CD4-positive, alpha-beta memory T cell (primary cell): ENCODE results near the gene SLX4. TPM values are rescaled to one million over a fixed set of nuclear protein-coding genes. Genes with fewer than 3 reads are reported as not detected.

Experiments
- CTCF ChIA-PET: fragments of 350-600 bp; sonication (Branson Sonifier 250); formaldehyde crosslinking; loops from one replicate; lab custom pipeline; 2021; ENCODE audit warnings: inconsistent platforms; ENCODE audit not compliant: partially characterized antibody; lab: Charles Lee
- POLR2A ChIA-PET: fragments of 350-600 bp; sonication (Branson Sonifier 250); formaldehyde crosslinking; loops from one replicate; lab custom pipeline; 2021; ENCODE audit not compliant: partially characterized antibody; lab: Charles Lee
- DNase-seq, 5 donors: peaks; one replicate each; pipeline versions ENCODE4 v3.0.0 to v3.0.0-alpha.2; 2020 to 2022; ENCODE audit warnings: mixed read lengths in 1 of 5
- H3K27ac ChIP-seq: one replicate; pipeline ENCODE4 v1.7.0; 2013; ENCODE audit warnings: low read depth, low read length
- H3K27me3 ChIP-seq: 2 replicates; pipeline ENCODE4 v1.7.0; 2013; ENCODE audit warnings: mild to moderate bottlenecking, low read length, moderate library complexity; ENCODE audit not compliant: insufficient read depth
- H3K36me3 ChIP-seq: 2 replicates; pipeline ENCODE4 v1.7.0; 2013; ENCODE audit warnings: mild to moderate bottlenecking, low read length, moderate library complexity; ENCODE audit not compliant: insufficient read depth
- H3K4me1 ChIP-seq: 2 replicates; pipeline ENCODE4 v1.7.0; 2013; ENCODE audit warnings: mild to moderate bottlenecking, low read length, moderate library complexity; ENCODE audit not compliant: insufficient read depth
- H3K4me3 ChIP-seq, 2 donors: one replicate each; pipeline ENCODE4 v1.7.0; 2013; ENCODE audit warnings: low read length in 2 of 2, mild to moderate bottlenecking in 1 of 2
- H3K9me3 ChIP-seq, 2 donors: one replicate each; pipeline ENCODE4 v1.7.0; 2013; ENCODE audit warnings: low read length in 2 of 2, control low read depth in 1 of 2; ENCODE audit not compliant: control insufficient read depth in 1 of 2
- H3K27ac Mint-ChIP-seq, 7 donors: one replicate each; pipeline ENCODE4 v1.8.0; 2020 to 2021; ENCODE audit warnings: mixed read lengths in 7 of 7, mild to moderate bottlenecking in 6 of 7, inconsistent platforms in 3 of 7, moderate library complexity in 3 of 7
- H3K27me3 Mint-ChIP-seq, 2 donors: one replicate each; pipeline ENCODE4 v1.8.0; 2020 to 2021; ENCODE audit warnings: mixed read lengths in 2 of 2
- H3K36me3 Mint-ChIP-seq, 2 donors: one replicate each; pipeline ENCODE4 v1.8.0; 2020 to 2021; ENCODE audit warnings: mixed read lengths in 2 of 2, inconsistent platforms in 1 of 2, mild to moderate bottlenecking in 1 of 2
- H3K4me1 Mint-ChIP-seq, 4 donors: one replicate each; pipeline ENCODE4 v1.8.0; 2020 to 2021; ENCODE audit warnings: mixed read lengths in 4 of 4, mild to moderate bottlenecking in 1 of 4
- H3K4me3 Mint-ChIP-seq, 8 donors: one replicate each; pipeline ENCODE4 v1.8.0; 2020 to 2021; ENCODE audit warnings: mixed read lengths in 8 of 8, mild to moderate bottlenecking in 7 of 8, moderate library complexity in 6 of 8, inconsistent platforms in 3 of 8
- H3K9me3 Mint-ChIP-seq, 8 donors: one replicate each; pipeline ENCODE4 v1.8.0; 2020 to 2021; ENCODE audit warnings: mixed read lengths in 8 of 8, mild to moderate bottlenecking in 5 of 8, inconsistent platforms in 3 of 8, moderate library complexity in 1 of 8
- intact Hi-C: fragments of 100-400 bp; cut with micrococcal nuclease; formaldehyde crosslinking; loops from one replicate; pipeline ENCODE4 v1.15.1; 2023
- polyA plus RNA-seq, 2 donors: library from polyadenylated mRNA; unstranded; fragments of 300-500 nt; fragmentation: Illumina TruSeq; gene quantifications; one replicate each; pipeline ENCODE4 v1.2.3, GENCODE V29; 2021
- total RNA-seq, 2 experiments: library from RNA; stranded (reverse); gene quantifications; one replicate each; pipeline ENCODE4 v1.2.3, GENCODE V29; 2021

SLX4 gene
- total and polyA plus RNA-seq, 4 experiments from 2014 or later, result 0.87 to 6.7 (median 5.7) TPM; not detected in 1

- CTCF ChIA-PET, result no interaction called here
- H3K4me3 Mint-ChIP-seq, result no peak overlapping the region
These were observed 13.2 kb downstream of the SLX4 start for GRCh38 chr16:3598236-3598635.

DNA sequence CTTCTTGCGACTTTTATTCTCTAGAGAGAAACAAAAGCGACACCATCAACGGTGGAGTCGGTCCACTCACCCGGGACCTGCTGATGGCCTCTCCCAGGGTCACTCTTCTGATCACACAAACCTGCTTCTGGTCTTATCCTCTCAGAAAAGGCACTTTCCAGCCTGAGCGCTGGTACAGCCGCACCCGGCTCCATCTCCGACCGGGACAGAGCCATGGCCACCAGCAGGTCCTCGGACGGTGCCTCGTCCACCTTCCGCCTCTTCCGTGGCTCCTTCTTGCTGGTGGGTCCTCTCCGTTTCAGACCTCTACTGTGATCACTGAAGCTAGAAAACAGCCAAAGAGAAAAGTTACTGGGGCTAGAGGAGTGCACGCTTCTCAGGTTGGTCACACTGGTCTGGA is 13.7 kb downstream of the SLX4 start:
- Histone ChIP-seq H3K27ac (no peak overlapping the region), H3K27me3 (no peaks in the 10 kb centered on the region), H3K36me3 (peaks cover 3% of the 10 kb centered on the region), H3K4me3 (no peak overlapping the region), H3K9me3 (no peaks in the 10 kb centered on the region), H3K4me1 (no peaks in the 10 kb centered on the region)
- POLR2A ChIA-PET, result no interaction called here
- Mint-ChIP-seq H3K4me3 (no peak overlapping the region), H3K27ac (no peak overlapping the region), H3K4me1 (peaks cover 0 to 2% (median 0%) of the 10 kb centered on the region in 4 donors), H3K9me3 (no peaks in the 10 kb centered on the region), H3K27me3 (no peaks in the 10 kb centered on the region), H3K36me3 (peaks cover 10 to 11% of the 10 kb centered on the region in 2 donors)
- CTCF ChIA-PET, result no interaction called here
- intact Hi-C loops, result no loop called here
- no peak for DNase-seq

More at GRCh38 chr16:3598236-3598635, 13.2 kb downstream of the SLX4 start:
- POLR2A ChIA-PET, result interaction anchor here (1.4 kb wide), 1 partner anchor 25 kb away, joined by 3 read pairs; no protein-coding TSS in a partner anchor
- intact Hi-C loops, result no loop called here
- Mint-ChIP-seq H3K27ac (no peak overlapping the region), H3K27me3 (no peaks in the 10 kb centered on the region), H3K4me1 (peaks cover 0 to 2% (median 0%) of the 10 kb centered on the region in 4 donors), H3K9me3 (no peaks in the 10 kb centered on the region), H3K36me3 (peaks cover 11 to 12% of the 10 kb centered on the region in 2 donors)
- no peaks in the 10 kb centered on the region for H3K27me3 ChIP-seq
- H3K4me3 ChIP-seq, result no peak overlapping the region
- no peaks in the 10 kb centered on the region for H3K9me3 ChIP-seq
- no peaks in the 10 kb centered on the region for H3K4me1 ChIP-seq
- DNase-seq, result no peak
- peaks cover 4% of the 10 kb centered on the region for H3K36me3 ChIP-seq
- no peak overlapping the region for H3K27ac ChIP-seq

DNA sequence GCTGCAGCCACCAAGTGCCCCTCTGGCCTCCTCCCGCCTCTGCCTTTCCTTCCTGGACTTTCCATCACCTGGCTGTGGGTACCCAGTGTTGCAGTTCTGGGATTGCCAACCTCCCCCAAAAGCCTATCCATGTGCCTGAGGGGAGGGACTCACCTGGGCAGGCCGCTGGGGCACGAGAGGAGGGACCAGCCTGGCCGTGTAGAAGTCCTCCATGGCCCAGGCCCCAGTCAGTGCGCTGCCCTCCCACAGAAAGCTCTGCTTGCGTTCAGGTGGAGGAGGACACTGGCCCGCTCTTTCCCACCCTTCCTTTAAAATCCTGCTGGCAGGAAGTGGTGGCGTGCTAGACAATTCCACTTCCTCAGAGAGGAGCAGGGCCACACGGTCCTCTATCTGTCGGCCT is 14.2 kb downstream of the SLX4 start:
- no peaks in the 10 kb centered on the region for H3K36me3 ChIP-seq
- H3K9me3 ChIP-seq, result no peaks in the 10 kb centered on the region
- H3K9me3 Mint-ChIP-seq, result no peaks in the 10 kb centered on the region
- no peaks in the 10 kb centered on the region for H3K27me3 ChIP-seq
- intact Hi-C loops, result no loop called here
- peaks cover 0 to 2% (median 0%) of the 10 kb centered on the region in 4 donors for H3K4me1 Mint-ChIP-seq
- peaks cover 10 to 11% of the 10 kb centered on the region in 2 donors for H3K36me3 Mint-ChIP-seq
- no peak overlapping the region for H3K4me3 ChIP-seq
- no peaks in the 10 kb centered on the region for H3K4me1 ChIP-seq
- ChIA-PET CTCF (no interaction called here), POLR2A (no interaction called here)
- no peak overlapping the region for H3K27ac Mint-ChIP-seq
- H3K27me3 Mint-ChIP-seq, result no peaks in the 10 kb centered on the region
- DNase-seq, result no peak
- H3K4me3 Mint-ChIP-seq, result no peak overlapping the region
- H3K27ac ChIP-seq, result no peak overlapping the region

- Mint-ChIP-seq H3K27ac (no peak overlapping the region), H3K27me3 (no peaks in the 10 kb centered on the region), H3K36me3 (peaks cover 5 to 6% of the 10 kb centered on the region in 2 donors), H3K9me3 (no peaks in the 10 kb centered on the region), H3K4me3 (no peak overlapping the region), H3K4me1 (peaks cover 0 to under 1% (median 0%) of the 10 kb centered on the region in 4 donors)
- H3K4me3 ChIP-seq, result no peak overlapping the region
- intact Hi-C loops, result no loop called here
- peaks cover 1% of the 10 kb centered on the region for H3K36me3 ChIP-seq
- H3K27me3 ChIP-seq, result no peaks in the 10 kb centered on the region
- ChIA-PET POLR2A (no interaction called here), CTCF (no interaction called here)
- no peaks in the 10 kb centered on the region for H3K4me1 ChIP-seq
- no peaks in the 10 kb centered on the region for H3K9me3 ChIP-seq
- no peak overlapping the region for H3K27ac ChIP-seq
- no peak for DNase-seq
These were observed 15.1 kb downstream of the SLX4 start for GRCh38 chr16:3596101-3596861.

DNA sequence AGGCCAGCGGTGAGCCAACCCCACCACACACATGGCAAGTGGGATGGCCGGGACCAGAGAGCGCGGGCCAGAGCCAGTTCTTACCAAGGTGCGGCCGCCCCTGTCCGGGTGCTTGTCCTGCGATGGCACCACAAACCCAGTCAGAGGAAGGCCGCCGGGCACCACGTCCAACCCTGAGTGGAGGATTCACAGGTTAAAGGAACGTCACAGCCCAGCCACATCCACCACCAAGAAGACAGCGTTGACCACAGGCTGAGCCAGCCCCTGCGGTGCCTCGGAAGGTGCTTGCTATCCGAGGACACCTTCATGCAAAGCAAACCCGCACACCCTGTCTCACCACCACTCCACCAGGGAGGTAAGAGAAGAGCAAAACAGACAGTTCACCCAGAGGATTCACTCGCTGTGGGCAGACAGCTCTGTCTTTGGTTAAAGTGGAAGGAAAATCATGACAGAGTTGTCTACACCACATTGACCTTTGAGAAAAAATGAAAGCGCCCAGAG is 15.8 kb downstream of the SLX4 start:
- H3K4me1 Mint-ChIP-seq, result no peaks in the 10 kb centered on the region
- H3K9me3 ChIP-seq, result no peaks in the 10 kb centered on the region
- H3K36me3 ChIP-seq, result peaks cover 4% of the 10 kb centered on the region
- H3K4me3 ChIP-seq, result no peak overlapping the region
- no peak overlapping the region for H3K27ac ChIP-seq
- no peaks in the 10 kb centered on the region for H3K27me3 Mint-ChIP-seq
- no peaks in the 10 kb centered on the region for H3K9me3 Mint-ChIP-seq
- intact Hi-C loops, result no loop called here
- no peaks in the 10 kb centered on the region for H3K27me3 ChIP-seq
- CTCF ChIA-PET, result no interaction called here
- no peak overlapping the region for H3K27ac Mint-ChIP-seq
- DNase-seq, result no peak
- H3K4me3 Mint-ChIP-seq, result no peak overlapping the region
- POLR2A ChIA-PET, result no interaction called here
- no peaks in the 10 kb centered on the region for H3K4me1 ChIP-seq
- H3K36me3 Mint-ChIP-seq, result peaks cover 7% of the 10 kb centered on the region in 2 donors

DNA sequence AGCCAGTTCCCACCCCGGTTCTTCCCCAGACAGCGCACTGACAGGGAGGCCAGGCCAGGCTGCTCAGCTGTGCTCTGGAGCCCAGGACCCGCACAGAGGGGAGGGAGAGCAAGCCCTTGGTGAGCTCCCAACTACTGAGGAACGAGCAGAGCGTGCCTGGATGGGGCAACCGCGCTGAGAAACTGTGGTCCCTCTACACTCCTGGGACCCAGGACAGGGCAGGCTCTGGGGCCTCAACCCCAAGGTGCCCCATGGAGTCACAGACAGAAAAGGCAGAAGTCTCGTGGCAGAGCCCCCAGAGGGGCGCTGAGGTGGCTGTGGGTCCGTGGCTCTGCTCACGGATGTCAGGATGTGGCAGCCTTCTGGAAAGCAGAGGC is 16.3 kb downstream of the SLX4 start:
- Histone ChIP-seq H3K36me3 (peaks cover 4% of the 10 kb centered on the region), H3K9me3 (no peaks in the 10 kb centered on the region), H3K4me1 (no peaks in the 10 kb centered on the region), H3K27me3 (no peaks in the 10 kb centered on the region), H3K4me3 (no peak overlapping the region), H3K27ac (no peak overlapping the region)
- Mint-ChIP-seq H3K27me3 (no peaks in the 10 kb centered on the region), H3K4me1 (no peaks in the 10 kb centered on the region), H3K27ac (no peak overlapping the region), H3K4me3 (no peak overlapping the region), H3K36me3 (peaks cover 7% of the 10 kb centered on the region in 2 donors), H3K9me3 (no peaks in the 10 kb centered on the region)
- intact Hi-C loops, result no loop called here
- ChIA-PET POLR2A (no interaction called here), CTCF (no interaction called here)
- DNase-seq, result no peak

GRCh38 chr16:3594316-3595109 is 16.9 kb downstream of the SLX4 start:
- Histone ChIP-seq H3K27me3 (no peaks in the 10 kb centered on the region), H3K9me3 (no peaks in the 10 kb centered on the region), H3K36me3 (peaks cover 4% of the 10 kb centered on the region), H3K4me1 (no peaks in the 10 kb centered on the region), H3K27ac (no peak overlapping the region), H3K4me3 (no peak overlapping the region)
- no peak overlapping the region for H3K4me3 Mint-ChIP-seq
- DNase-seq, result no peak
- no peaks in the 10 kb centered on the region for H3K27me3 Mint-ChIP-seq
- POLR2A ChIA-PET, result no interaction called here
- CTCF ChIA-PET, result interaction anchor here (0.6 kb wide), 1 partner anchor 25 kb away, joined by 3 read pairs; no protein-coding TSS in a partner anchor
- H3K27ac Mint-ChIP-seq, result no peak overlapping the region
- intact Hi-C loops, result no loop called here
- peaks cover 7% of the 10 kb centered on the region in 2 donors for H3K36me3 Mint-ChIP-seq
- no peaks in the 10 kb centered on the region for H3K4me1 Mint-ChIP-seq
- no peaks in the 10 kb centered on the region for H3K9me3 Mint-ChIP-seq
